HG03097 (cell line): ENCODE measurements around the gene C10orf105.

Experiments
- ATAC-seq: cut with Tn5 transposase; IDR thresholded peaks from one replicate; pipeline ENCODE4 v1.9.1; 2021; ENCODE audit not compliant: unreplicated experiment, low FRiP score

The C10orf105 gene, protein sequence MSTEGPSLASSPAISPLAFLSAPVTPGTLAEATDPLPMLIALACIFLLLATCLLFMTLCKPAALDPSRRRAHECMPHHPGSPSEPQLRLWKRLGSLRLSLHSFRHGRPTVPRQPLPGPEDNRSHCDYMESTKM

GRCh38 chr10:71719464-71720201, at the start of gene C10orf105:
C10orf105 (minus strand) TSS chr10:71719778; CDS start chr10:71716337, 3,441 bp downstream.
- ATAC-seq: no peak

DNA sequence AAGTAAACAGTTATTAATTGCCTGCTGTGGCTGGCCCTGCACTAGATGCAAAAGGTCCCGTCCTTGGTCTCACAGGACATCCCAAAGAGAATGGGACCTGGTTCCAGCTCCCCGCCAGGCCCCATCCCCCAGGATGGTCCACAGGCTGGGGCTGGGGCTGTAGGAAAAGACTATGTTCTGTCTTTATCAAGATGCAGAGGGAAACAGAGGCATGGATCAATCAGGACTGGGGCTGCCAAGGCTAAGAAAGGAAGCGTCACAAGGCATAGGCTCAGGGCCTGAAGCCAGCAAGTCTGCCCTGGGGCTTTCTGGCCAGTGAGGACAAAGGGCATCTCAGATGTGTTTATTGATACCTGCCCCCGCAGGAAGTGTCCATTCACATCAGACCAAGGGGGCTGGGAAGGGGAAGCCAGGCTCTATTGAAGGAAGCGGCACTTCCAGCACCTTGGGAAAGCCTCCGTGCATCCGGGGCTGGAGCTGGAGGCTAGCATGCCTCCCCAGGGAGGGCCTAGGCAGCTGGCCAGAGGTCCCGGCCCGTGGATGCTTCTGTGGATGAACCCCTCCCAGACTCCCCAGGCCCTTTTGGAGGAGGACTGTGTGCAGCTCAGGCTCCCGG, 48.0 kb upstream of the C10orf105 start:
- ATAC-seq: no peak

DNA sequence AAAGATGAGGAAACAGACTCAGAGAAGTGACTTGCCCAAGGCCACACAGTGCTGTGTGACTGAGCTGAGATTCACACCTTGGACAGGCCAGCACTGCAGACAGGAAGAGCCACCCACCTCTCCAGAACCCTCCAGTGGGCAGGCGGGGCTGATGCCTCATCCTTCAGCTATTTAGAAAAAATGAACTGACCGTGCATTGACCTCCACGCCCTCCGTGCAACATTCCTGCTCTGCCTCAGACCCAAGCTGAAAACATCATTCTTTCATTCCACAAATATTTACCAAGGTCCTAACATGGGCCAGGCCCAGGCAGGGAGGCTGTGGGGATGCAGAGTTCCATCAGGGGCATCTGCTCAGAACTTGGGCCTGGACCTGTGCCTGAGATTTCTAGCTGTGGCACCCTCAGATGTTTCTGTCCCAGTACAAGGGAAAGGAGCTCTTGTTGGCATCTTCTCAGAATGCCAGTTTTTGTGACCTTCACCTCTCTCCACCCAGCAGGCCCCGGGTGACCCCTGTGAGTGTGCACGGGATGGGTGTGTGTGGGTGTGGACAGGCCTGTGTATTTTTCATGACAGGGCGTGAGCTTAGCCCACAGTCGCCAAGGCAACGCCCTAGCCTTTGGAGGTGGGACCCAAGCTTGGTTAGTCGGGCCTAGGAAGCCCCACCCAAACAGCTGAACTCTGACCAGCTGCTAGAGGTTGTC, 47.3 kb upstream of the C10orf105 start:
- no peak for ATAC-seq

DNA sequence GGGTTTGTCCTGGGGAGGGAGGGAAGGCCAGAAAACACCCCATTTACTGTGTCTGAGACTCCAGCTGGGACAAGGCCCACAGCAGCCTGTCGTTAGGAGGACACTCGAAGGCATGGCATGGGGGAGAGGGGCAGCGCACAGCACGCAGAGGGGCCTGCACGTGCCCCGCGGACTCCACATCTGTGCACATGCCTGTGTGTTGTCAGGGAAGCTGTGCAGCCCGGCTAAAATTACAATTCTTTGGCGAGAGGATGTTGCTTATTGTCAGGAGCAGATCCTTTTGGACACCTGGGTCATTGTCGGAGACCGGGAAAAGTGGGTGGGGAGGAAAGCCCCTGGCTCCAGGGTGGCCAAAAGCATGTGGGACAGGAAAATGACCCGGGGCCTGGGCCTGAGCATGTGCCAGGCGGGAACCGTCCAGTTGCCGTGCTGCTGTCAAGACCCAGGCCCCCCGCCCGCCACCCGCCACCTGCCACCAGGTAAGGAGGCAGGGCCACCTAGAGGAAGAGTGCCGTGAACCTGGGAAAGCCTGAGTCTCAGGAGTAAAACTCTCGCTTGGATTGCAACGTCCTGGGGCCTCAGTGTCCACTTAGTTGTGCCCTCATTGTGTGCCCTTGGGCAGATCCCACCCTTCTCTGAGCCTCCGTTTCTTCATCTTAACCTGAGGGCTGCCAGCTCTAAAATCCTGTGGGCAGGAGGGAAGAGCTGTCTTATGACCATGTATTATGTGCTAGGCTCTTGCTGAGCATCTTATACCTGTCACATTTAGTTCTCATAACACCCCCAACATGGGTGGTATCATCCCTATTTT, 46.5 kb upstream of the C10orf105 start:
- no peak for ATAC-seq

- ATAC-seq: no peak
Observed at GRCh38 chr10:71765176-71765904, 45.8 kb upstream of the C10orf105 start.

DNA sequence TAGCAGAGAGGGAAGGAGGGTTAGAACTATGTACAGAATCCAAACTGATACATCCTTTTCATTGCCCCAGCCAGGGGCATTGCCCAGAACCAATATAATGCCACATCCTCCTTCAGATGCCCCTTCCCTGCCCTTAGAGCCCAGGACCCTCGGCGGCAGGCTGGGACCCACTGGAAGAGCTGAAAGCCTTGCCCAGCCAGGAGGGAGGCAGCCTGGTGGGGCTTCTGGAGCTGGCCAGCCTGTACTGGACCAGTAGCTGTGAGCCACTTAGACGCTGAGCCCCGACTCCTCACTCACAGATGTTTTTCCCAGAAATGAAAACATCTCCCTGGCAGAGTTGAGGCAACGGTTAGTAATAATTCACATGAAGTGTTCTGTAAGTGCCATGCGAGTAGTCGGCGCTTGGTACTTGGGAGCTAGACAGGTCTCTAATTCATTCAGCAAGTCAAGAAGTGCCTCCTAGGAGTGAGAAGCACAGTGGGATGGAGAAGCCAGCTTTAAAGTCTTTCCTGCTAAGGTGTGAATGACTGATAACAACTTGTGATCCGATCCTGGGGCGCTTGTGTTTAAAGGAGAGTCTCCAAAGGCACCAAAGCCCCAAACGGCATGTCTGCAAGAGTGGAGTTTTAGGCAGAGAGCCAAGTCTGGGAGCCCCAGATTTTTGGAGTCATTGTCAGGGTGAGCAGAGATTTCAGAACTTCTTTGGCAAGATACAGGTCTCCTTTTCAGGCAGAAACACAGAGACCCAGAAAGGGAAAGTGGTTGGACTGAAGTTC, 44.0 kb upstream of the C10orf105 start:
- no peak for ATAC-seq

- ATAC-seq: no peak
Observed at GRCh38 chr10:71762324-71762723, 42.7 kb upstream of the C10orf105 start.

- no peak for ATAC-seq
Observed at GRCh38 chr10:71761541-71762113, 42.0 kb upstream of the C10orf105 start.

DNA sequence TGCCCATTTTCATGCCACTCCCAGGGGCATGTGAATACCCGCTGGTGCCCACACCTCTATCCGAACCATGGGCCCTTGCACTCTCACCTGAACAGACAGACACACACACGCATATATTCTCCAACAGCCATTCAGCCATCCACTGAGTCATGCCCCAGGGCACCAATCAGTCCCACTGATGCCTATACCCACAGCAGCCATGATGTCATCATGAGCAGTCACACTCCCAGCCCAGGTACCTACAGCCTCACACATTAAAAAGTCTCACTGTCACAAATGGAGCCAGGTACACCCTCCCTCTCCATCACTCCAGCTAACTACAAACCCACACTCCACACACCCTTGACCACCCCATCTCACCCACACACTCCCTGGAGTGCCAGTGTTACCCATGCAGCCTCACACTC, 41.5 kb upstream of the C10orf105 start:
- ATAC-seq: no peak

GRCh38 chr10:71757399-71757922, 37.9 kb upstream of the C10orf105 start:
- no peak for ATAC-seq

GRCh38 chr10:71756311-71757191, 37.0 kb upstream of the C10orf105 start:
- no peak for ATAC-seq

DNA sequence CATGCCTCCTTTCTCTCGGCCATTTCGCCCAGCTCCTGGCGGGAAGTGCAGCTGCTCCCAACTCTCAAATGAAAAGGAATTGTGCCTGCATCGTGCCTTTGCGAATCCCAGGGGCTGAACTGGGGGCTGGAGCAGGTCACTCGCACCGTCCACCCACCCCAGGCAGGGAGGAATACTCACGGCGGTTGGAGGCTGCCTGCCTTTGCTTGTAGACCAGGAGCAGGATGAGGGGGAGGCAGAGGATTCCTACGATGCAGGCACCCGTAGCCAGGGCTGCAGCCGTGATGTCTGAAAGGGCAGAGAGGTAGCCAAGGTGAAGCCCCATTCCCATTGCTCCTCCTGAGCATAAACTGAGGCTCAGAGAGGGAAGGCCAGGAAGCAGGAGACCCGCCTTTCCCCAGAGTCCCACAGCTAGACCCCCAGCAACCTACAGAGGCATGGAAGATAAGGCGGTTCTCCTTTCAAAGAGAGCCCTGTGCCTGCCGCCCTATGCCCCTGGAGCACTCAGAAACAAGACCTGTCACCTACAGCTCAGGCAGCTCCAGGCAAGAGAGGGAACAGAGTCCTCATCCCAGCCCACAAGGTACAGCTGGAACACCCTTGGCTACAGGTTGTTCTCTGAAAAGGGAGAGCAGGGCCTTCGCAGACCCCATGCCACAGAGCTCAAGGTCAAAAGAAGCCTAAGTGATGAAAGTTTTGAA, 35.8 kb upstream of the C10orf105 start:
- ATAC-seq: no peak

GRCh38 chr10:71754562-71754961, 35.0 kb upstream of the C10orf105 start:
- ATAC-seq: no peak

GRCh38 chr10:71753960-71754505, 34.5 kb upstream of the C10orf105 start:
- no peak for ATAC-seq

DNA sequence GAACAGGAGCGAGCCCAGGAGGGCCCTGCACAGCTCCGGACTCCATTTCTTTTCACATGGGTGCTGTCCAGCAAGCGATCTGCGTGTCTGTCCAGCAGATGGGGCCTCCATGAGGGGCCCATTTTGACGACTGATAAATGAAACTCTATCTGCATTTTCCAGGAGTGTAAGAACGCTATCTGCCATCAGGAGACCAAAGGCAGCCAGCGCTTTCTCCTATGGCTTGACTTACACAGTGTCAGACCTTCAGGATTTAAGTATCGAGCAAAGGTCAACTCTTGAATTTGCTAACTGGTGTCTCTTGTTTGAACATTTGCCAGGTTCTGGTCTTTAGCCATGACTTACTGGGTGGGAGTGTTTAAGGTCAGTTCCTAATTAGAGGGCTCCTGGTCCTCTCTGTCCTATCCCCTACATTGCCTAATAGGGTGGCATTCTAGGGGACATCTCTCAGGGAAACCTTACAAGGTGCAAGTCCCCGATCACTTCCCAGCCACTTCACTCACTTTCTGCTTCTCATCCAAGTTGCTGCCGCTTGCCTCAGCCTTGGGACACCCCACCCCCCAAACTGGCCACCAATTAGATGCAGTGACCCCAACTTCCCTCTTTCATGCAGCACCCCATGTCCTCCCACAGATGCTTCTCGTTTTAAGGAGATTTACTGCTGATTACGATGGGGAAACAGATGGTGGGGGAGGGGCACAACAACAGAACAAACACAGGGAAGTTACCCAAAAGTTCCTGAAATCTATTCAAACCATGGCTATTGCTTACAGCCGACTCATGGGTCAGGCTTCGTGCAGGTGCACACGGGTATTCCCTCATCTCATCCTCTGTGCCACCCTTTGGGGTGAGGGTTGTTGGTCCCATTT, 33.7 kb upstream of the C10orf105 start:
- ATAC-seq: no peak
